PC-3 (cell line): Measurements from ENCODE around the gene EMCN. TPM values are rescaled to one million over a fixed set of nuclear protein-coding genes. Genes with fewer than 3 reads are reported as not detected.
"Not testable (repeated sequence)": the region's sequence is repeated elsewhere in the genome, so short reads cannot be mapped to it uniquely, and the experiment has no call there.

Experiments
- ATAC-seq: fragments of 200-7000 bp; cut with Tn5 transposase; 2 replicates; pipeline ENCODE4 v1.9.1; 2020; ENCODE audit warnings: mild to moderate bottlenecking, moderate library complexity
- BruUV-seq: library from RNA; stranded (reverse); fragments of 400-500 nt; replicated peaks from 2 replicates; lab custom pipeline; 2021; lab: Mats Ljungman, UMichigan
- CTCF ChIA-PET: fragments of 300-600 bp; sonication (Branson Sonifier 250); formaldehyde crosslinking; loops from one replicate; lab custom pipeline; 2022; ENCODE audit warnings: antibody characterized with exemption; lab: Charles Lee
- POLR2A ChIA-PET: fragments of 300-600 bp; sonication (Branson Sonifier 250); formaldehyde crosslinking; loops from one replicate; lab custom pipeline; 2022; ENCODE audit warnings: antibody characterized with exemption; ENCODE audit not compliant: unreplicated experiment; lab: Charles Lee
- DNase-seq: peaks from one replicate; pipeline ENCODE4 v3.0.0-alpha.2; 2015
- H2AFZ ChIP-seq: fragments of 300-600 bp; sonication (generic); 2 replicates; pipeline ENCODE4 v1.6.0; 2016; ENCODE audit warnings: antibody characterized with exemption, low read length
- H3F3A ChIP-seq: fragments of 300-600 bp; sonication (generic); one replicate; pipeline ENCODE4 v1.6.0; 2017; ENCODE audit warnings: antibody characterized with exemption, low read length, control low read depth, mild to moderate bottlenecking; ENCODE audit not compliant: unreplicated experiment
- H3K27ac ChIP-seq: fragments of 300-600 bp; sonication (generic); 2 replicates; pipeline ENCODE4 v1.5.1; 2016; ENCODE audit warnings: mild to moderate bottlenecking, low read length
- H3K27me3 ChIP-seq: fragments of 300-600 bp; sonication (generic); 2 replicates; pipeline ENCODE4 v1.6.1; 2016; ENCODE audit warnings: low read length, mixed read lengths
- H3K36me3 ChIP-seq: fragments of 300-600 bp; sonication (generic); 2 replicates; pipeline ENCODE4 v1.6.1; 2016; ENCODE audit warnings: low read depth, mixed run types, low read length, mixed read lengths
- H3K4me1 ChIP-seq: fragments of 300-600 bp; sonication (generic); 2 replicates; pipeline ENCODE4 v1.5.1; 2016; ENCODE audit warnings: low read length; ENCODE audit not compliant: insufficient read depth
- H3K4me2 ChIP-seq: fragments of 300-600 bp; sonication (generic); 2 replicates; pipeline ENCODE4 v1.6.0; 2016; ENCODE audit warnings: low read length
- H3K4me3 ChIP-seq: fragments of 300-600 bp; sonication (generic); 2 replicates; pipeline ENCODE4 v1.5.1; 2016; ENCODE audit warnings: mild to moderate bottlenecking, low read length, mixed read lengths
- H3K79me2 ChIP-seq: fragments of 300-600 bp; sonication (generic); 2 replicates; pipeline ENCODE4 v1.6.1; 2017; ENCODE audit warnings: low read length, mixed read lengths
- H3K9ac ChIP-seq: fragments of 300-600 bp; sonication (generic); 2 replicates; pipeline ENCODE4 v1.6.0; 2016; ENCODE audit warnings: mild to moderate bottlenecking, low read length
- H3K9me2 ChIP-seq: fragments of 300-600 bp; sonication (generic); replicated peaks from 2 replicates; pipeline ENCODE4 v1.6.1; 2016; ENCODE audit warnings: mixed run types, low read length, mixed read lengths
- H3K9me3 ChIP-seq: fragments of 300-600 bp; sonication (generic); 2 replicates; pipeline ENCODE4 v1.6.1; 2016; ENCODE audit warnings: low read length, mixed read lengths
- H4K20me1 ChIP-seq: fragments of 300-600 bp; sonication (generic); 2 replicates; pipeline ENCODE4 v1.6.1; 2016; ENCODE audit warnings: low read length, mixed read lengths
- EZH2 ChIP-seq: fragments of 300-600 bp; sonication (generic); IDR thresholded peaks from one replicate; pipeline ENCODE4 v1.6.1; 2017; ENCODE audit warnings: antibody characterized with exemption, mild to moderate bottlenecking, low read length; ENCODE audit not compliant: unreplicated experiment
- EZH2phosphoT487 ChIP-seq: fragments of 300-600 bp; sonication (generic); IDR thresholded peaks from 2 replicates; pipeline ENCODE4 v1.6.1; 2018; ENCODE audit warnings: mild to moderate bottlenecking, antibody characterized with exemption, low read length, borderline replicate concordance
- intact Hi-C: fragments of 100-400 bp; cut with micrococcal nuclease; formaldehyde crosslinking; loops from 2 replicates; pipeline ENCODE4 v1.9.0; 2023
- total RNA-seq: library from RNA; depleted of rRNA; stranded (reverse); fragments of >200 nt; gene quantifications from 2 replicates; pipeline ENCODE4 v1.2.3, GENCODE V29; 2014
- TF ChIP-seq, protein P1 (sequence below): fragments of 300-600 bp; sonication (generic); conservative IDR thresholded peaks from 2 replicates; pipeline ENCODE4 v1.5.1; 2017; ENCODE audit warnings: antibody characterized with exemption, low read depth, mild to moderate bottlenecking, low read length

EMCN gene
- total RNA-seq, 1 experiment from 2014 or later, result not detected

DNA sequence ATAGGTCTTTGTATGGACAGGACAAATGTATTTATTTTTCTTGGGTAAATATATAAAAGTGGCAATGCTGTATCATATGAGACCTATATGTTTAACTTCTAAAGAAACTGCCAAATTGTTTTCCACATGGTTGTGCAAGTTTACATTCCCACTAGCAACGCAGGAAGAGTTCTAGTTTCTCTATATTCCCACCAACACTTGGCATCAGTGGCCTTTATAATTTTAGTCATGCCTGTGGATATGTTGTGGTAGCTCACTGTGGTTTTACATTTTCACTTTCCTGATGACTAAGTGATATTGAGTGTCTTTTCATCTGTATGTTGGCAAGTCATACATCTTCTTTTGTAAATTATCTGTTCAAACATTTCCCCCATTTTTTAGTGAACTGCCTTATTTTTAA, 126.0 kb downstream of the EMCN start:
- intact Hi-C loops, result no loop called here
- Histone ChIP-seq H3K27ac (0 out of 2 replicates have a peak overlapping the region, but pooled peaks have one; percentile 16), H2AFZ (no peak overlapping the region), H3K4me2 (no peak overlapping the region), H3K9ac (no peak overlapping the region), H4K20me1 (no peaks in the 10 kb centered on the region), H3K4me3 (no peak overlapping the region), H3K9me2 (no peaks in the 10 kb centered on the region), H3K36me3 (no peaks in the 10 kb centered on the region), H3K79me2 (no peaks in the 10 kb centered on the region), H3K4me1 (no peaks in the 10 kb centered on the region), H3K27me3 (no peaks in the 10 kb centered on the region), H3F3A (no peaks in the 10 kb centered on the region), H3K9me3 (no peaks in the 10 kb centered on the region)
- TF ChIP-seq, protein P1, sequence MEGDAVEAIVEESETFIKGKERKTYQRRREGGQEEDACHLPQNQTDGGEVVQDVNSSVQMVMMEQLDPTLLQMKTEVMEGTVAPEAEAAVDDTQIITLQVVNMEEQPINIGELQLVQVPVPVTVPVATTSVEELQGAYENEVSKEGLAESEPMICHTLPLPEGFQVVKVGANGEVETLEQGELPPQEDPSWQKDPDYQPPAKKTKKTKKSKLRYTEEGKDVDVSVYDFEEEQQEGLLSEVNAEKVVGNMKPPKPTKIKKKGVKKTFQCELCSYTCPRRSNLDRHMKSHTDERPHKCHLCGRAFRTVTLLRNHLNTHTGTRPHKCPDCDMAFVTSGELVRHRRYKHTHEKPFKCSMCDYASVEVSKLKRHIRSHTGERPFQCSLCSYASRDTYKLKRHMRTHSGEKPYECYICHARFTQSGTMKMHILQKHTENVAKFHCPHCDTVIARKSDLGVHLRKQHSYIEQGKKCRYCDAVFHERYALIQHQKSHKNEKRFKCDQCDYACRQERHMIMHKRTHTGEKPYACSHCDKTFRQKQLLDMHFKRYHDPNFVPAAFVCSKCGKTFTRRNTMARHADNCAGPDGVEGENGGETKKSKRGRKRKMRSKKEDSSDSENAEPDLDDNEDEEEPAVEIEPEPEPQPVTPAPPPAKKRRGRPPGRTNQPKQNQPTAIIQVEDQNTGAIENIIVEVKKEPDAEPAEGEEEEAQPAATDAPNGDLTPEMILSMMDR, result no peak
- TF ChIP-seq EZH2phosphoT487 (no peak), EZH2 (no peak)
- ChIA-PET CTCF (no interaction called here), POLR2A (no interaction called here)
- ATAC-seq, result peak; percentile 81
- no TSS peak for BruUV-seq
- peak; percentile 61 for DNase-seq

DNA sequence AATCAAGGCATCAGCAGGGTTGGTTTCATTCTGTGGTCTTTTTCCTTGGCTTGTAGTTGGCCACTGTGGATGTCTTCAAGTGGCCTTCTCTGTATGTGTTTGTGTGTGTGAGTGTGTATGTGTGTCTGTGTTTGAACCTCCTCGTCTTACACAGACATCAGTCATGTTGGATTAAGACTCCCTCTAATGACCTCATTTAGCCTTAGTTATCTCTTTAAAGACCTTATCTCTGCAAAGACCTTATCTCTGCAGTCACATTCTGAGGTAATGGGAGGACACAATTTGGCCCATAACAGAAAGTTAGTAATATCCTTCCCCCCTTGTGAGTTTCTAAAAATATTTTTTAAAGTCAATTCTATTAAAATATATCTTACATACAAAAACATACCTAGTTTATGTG, 126.7 kb downstream of the EMCN start:
- no peak overlapping the region for H2AFZ ChIP-seq
- H3K79me2 ChIP-seq, result no peaks in the 10 kb centered on the region
- ATAC-seq (no peak), DNase-seq (no peak)
- no peak overlapping the region for H3K9ac ChIP-seq
- H3K4me2 ChIP-seq, result no peak overlapping the region
- H3K9me2 ChIP-seq, result no peaks in the 10 kb centered on the region
- H3K9me3 ChIP-seq, result no peaks in the 10 kb centered on the region
- no peak overlapping the region for H3K4me3 ChIP-seq
- ChIA-PET CTCF (no interaction called here), POLR2A (no interaction called here)
- H4K20me1 ChIP-seq, result no peaks in the 10 kb centered on the region
- H3K27me3 ChIP-seq, result no peaks in the 10 kb centered on the region
- H3K4me1 ChIP-seq, result no peaks in the 10 kb centered on the region
- BruUV-seq, result no TSS peak
- H3K27ac ChIP-seq, result peak overlapping the region; percentile 16; the same call in 1 of the 2 replicates
- no peaks in the 10 kb centered on the region for H3F3A ChIP-seq
- intact Hi-C loops, result no loop called here
- H3K36me3 ChIP-seq, result no peaks in the 10 kb centered on the region
- no peak for TF ChIP-seq EZH2
- TF ChIP-seq EZH2phosphoT487, result no peak
- TF ChIP-seq, protein P1, result no peak

DNA sequence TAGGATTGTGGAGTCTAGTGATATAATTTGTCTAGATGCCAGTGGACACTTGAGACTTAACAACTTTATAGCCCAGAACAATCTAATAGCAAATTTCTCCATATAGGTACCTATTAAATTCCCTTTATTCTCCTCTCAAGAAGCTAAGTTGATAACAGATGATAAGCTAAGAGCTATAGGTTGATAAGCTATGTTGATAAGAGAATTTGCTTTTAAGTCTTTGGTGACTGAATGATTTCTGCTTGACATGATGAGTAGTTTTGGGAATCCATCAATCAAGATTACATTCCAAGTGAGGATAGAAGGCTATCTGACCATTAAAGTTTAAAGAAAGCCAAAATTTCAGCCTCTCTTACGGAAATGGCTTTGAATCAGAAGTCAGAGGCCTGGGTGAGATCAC, 131.6 kb downstream of the EMCN start:
- TF ChIP-seq EZH2phosphoT487 (no peak), EZH2 (no peak)
- TF ChIP-seq, protein P1, result no peak
- Histone ChIP-seq H3K9me2 (no peaks in the 10 kb centered on the region), H4K20me1 (no peaks in the 10 kb centered on the region), H3K36me3 (no peaks in the 10 kb centered on the region), H3K9me3 (no peaks in the 10 kb centered on the region), H3K4me3 (no peak overlapping the region), H3K79me2 (no peaks in the 10 kb centered on the region), H3K27ac (no peak overlapping the region), H3K4me2 (no peak overlapping the region), H3K27me3 (no peaks in the 10 kb centered on the region), H3K9ac (no peak overlapping the region), H3F3A (no peaks in the 10 kb centered on the region), H3K4me1 (no peaks in the 10 kb centered on the region), H2AFZ (no peak overlapping the region)
- ChIA-PET POLR2A (no interaction called here), CTCF (no interaction called here)
- intact Hi-C loops, result no loop called here
- ATAC-seq (no peak), DNase-seq (no peak)
- no TSS peak for BruUV-seq

DNA sequence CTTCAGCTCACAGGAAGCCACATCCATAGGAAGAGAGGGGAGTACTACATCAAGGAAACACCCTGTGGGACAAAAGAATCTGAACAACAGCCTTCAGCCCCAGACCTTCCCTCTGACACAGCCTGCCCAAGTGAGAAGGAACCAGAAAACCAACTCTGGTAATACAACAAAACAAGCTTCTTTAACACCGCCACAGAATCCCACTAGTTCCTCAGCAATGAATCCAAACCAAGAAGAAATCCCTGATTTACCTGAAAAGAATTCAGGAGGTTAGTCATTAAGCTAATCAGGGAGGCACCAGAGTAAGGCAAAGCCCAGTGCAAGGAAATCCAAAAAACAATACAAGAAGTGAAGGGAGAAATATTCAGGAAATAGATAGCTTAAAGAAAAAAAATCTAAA, 137.4 kb downstream of the EMCN start:
- not testable (repeated sequence) for ATAC-seq, DNase-seq, H2AFZ ChIP-seq

More for the DNA sequence above, 137.4 kb downstream of the EMCN start:
- H3K9ac ChIP-seq, H3K9me2 ChIP-seq, H3K27ac ChIP-seq, H3F3A ChIP-seq, H3K27me3 ChIP-seq, H3K79me2 ChIP-seq, H3K4me3 ChIP-seq, H3K9me3 ChIP-seq, H3K36me3 ChIP-seq, POLR2A ChIA-PET, CTCF ChIA-PET, H4K20me1 ChIP-seq, intact Hi-C loops, H3K4me2 ChIP-seq, BruUV-seq, H3K4me1 ChIP-seq: not testable (repeated sequence)
